DMS 273 (cell line): ENCODE results near the gene C11orf16.
A peak's percentile ranks its signal among the peaks of the same experiment; 100 is the strongest.
"Not testable (repeated sequence)": the region's sequence is repeated elsewhere in the genome, so short reads cannot be mapped to it uniquely, and the experiment has no call there.

Experiments used
- DNase-seq: peaks from one replicate; lab custom pipeline; 2025; ENCODE audit not compliant: unreplicated experiment; lab: John Stamatoyannopoulos, UW

Gene C11orf16

GRCh38 chr11:8937159-8937558, 4.4 kb upstream of the C11orf16 start:
- no peak for DNase-seq

GRCh38 chr11:8935789-8936188, 3.0 kb upstream of the C11orf16 start:
- not testable (repeated sequence) for DNase-seq

GRCh38 chr11:8934742-8935488, 2.2 kb upstream of the C11orf16 start:
- no peak for DNase-seq

GRCh38 chr11:8933931-8934330, 1.2 kb upstream of the C11orf16 start:
- no peak for DNase-seq

- no peak for DNase-seq
Observed at GRCh38 chr11:8930456-8931175, 2.1 kb downstream of the C11orf16 start.

- no peak for DNase-seq
Observed at GRCh38 chr11:8928981-8929615, 3.6 kb downstream of the C11orf16 start.

- DNase-seq: no peak
Observed at GRCh38 chr11:8928205-8928604, 4.5 kb downstream of the C11orf16 start.

GRCh38 chr11:8927233-8927632, 5.5 kb downstream of the C11orf16 start:
- no peak for DNase-seq

GRCh38 chr11:8926236-8926635, 6.5 kb downstream of the C11orf16 start:
- DNase-seq: no peak

- DNase-seq: no peak
Observed at GRCh38 chr11:8925711-8926110, 7.0 kb downstream of the C11orf16 start.

- no peak for DNase-seq
Observed at GRCh38 chr11:8922691-8923090, 10.1 kb downstream of the C11orf16 start.

GRCh38 chr11:8917157-8917825, 15.5 kb downstream of the C11orf16 start:
- peak; percentile 54 for DNase-seq

- no peak for DNase-seq
Observed at GRCh38 chr11:8914661-8915018, 18.1 kb downstream of the C11orf16 start.

GRCh38 chr11:8913961-8914660, 18.6 kb downstream of the C11orf16 start:
- DNase-seq: peak; percentile 55

- DNase-seq: peak; percentile 98
Observed at GRCh38 chr11:8911029-8911823, 21.5 kb downstream of the C11orf16 start, which contains the start of gene AKIP1. Gene AKIP1 (plus strand): TSS chr11:8911189. CDS start chr11:8911450, 261 bp downstream.

GRCh38 chr11:8910649-8911026, 22.1 kb downstream of the C11orf16 start:
- DNase-seq: no peak

GRCh38 chr11:8908099-8908498, 24.6 kb downstream of the C11orf16 start:
- no peak for DNase-seq

- DNase-seq: no peak
Observed at GRCh38 chr11:8907116-8907515, 25.6 kb downstream of the C11orf16 start.

GRCh38 chr11:8905528-8906165, 27.1 kb downstream of the C11orf16 start:
- no peak for DNase-seq
